HG03135 (cell line): ENCODE data around the gene TBC1D9B.

Experiments
- ATAC-seq: cut with Tn5 transposase; IDR thresholded peaks from one replicate; pipeline ENCODE4 v1.9.1; 2021; ENCODE audit warnings: mild to moderate bottlenecking, moderate library complexity; ENCODE audit not compliant: unreplicated experiment

Gene TBC1D9B

DNA sequence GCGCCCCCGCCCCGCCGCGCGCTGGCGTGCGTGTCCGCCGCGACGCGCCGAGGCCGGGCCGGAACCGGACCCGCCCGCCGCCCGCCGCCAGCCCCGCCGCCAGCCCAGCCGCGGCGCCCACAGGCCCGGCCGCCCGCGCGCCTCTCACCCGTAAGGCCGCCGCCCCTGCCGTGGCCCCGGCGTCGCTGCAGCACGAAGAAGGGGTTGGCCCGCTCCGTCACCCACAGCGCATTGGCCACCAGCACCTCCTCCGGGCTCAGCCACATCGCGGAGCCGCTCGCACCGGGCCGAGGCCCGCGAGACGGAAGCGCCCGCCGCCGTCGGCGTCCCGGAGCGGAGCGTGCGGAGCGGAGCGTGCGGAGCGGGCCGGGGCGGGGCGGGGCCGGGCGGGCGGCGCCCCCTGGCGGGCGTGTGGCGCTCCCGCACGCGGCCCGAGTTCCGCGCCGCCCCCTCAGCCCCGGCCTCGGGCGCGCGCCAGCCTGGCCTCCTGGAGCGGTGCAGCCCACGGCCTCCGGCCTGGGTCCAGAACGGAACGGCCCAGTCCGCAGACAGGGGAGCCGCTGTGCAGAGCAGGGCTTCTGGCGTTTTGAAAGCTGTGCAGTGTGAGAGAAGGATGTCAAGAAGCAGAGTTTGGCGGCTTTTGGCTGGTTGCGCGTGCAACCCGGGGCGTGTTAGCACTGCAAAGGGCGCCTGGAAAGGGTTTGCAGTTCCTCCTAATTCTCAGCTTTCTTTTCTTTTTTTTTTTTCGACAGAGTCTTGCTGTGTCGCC lies at the start of gene TBC1D9B:
TSS of gene TBC1D9B (minus strand) at position 342 of the 769 bp plus-strand sequence. CDS start at position 266, 76 bp downstream.
- peak; percentile 92 for ATAC-seq

- ATAC-seq = no peak
These were observed 47.9 kb upstream of the TBC1D9B start for GRCh38 chr5:179955630-179956029.

GRCh38 chr5:179955062-179955461 lies 47.4 kb upstream of the TBC1D9B start:
- ATAC-seq = no peak

GRCh38 chr5:179954434-179954833 lies 46.7 kb upstream of the TBC1D9B start:
- ATAC-seq = no peak

DNA sequence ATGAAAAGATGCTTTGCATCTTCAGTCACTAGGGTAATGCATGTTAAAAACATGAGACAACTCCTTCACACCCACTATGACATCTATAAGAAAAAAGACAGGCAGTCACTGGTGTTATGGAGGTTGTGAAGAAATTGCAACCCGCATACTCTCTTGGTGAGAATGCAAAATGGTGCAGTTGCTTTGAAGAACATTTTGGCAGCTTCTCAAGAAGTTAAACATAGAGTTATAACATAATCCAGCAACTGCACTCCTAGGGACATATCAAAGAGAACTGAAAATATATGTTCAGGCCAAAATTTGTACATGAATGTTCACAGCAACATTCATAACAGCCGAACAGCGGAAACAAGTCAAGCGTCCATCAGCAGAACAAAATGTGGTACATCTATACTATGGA lies 46.3 kb upstream of the TBC1D9B start:
- ATAC-seq = no peak

DNA sequence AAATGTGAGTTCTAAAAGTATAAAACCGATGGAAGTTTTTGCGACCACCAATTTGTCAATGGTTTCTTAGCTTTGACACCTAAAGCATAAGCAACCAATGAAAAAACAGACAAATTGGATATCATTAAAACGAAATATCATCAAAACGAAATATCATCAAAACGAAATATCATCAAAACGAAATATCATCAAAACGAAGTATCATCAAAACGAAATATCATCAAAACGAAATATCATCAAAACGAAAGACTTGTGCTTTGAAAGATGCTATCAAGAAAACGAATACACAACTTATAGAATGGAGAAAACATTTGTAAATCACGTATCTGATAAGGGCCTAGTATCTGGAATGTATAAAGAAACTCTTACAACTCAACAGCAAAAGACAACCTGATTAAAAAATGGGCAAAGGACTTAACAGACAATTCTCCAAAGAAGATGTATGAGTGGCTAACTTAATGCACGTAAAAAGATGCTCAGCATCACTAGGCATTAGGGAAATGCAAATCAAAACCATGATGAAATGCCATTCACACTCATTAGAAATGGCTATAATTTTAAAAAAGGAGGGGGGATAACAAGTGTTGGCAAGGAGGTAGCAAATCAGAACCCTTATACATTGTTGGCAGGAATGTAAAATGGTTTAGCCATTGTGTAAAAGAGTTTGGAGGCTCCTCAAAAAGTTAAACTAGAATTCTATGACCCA lies 29.4 kb upstream of the TBC1D9B start:
- ATAC-seq = no peak

DNA sequence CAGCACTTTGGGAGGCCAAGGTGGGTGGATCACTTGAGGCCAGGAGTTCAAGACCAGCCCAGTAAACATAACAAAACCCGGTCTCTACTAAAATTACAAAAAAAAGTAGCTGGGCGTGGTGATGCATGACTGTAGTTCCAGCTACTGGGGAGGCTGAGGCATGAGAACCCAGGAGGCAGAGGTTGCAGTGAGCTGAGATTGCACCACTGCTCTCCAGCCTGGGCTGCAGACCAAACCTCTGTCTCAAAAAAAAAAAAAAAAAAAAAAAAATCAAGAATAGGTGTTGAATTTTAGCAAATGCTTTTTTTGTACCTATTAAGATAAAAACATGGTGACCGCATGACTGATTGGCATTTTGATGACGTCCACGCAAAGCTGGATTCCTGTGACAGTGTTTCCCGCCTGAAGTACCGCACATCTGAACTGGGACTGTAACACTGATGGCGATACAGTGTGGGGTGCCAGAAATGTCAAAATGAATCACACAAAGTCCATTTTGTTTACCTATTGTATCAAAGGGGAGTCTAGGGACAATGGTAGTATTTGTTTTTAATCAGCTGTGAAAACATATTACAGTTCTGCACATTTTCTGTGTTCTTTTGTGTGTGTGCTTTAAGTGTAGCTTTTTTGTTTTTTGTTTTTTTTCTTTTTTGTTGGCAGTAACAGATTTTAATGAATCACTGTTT lies 23.2 kb upstream of the TBC1D9B start:
- no peak for ATAC-seq

DNA sequence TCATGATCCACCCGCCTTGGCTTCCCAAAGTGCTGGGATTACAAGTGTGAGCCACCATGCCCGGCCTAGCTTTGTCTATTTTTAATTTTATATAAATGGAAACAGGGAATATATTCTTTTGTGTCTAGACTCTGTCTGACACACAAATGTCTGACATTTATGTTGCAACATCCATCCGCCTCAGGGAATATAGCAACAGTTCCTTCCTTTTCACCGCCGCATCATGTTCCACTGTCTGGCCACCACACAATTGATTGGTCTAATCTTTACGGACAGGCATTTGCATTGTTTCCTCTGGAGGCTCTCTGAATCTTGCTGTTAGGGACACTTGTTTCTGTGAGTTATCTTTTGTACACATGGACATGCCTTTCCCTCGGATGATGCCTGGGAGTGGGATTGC lies 20.1 kb upstream of the TBC1D9B start:
- ATAC-seq = no peak

- ATAC-seq = no peak
These were observed 19.0 kb upstream of the TBC1D9B start for GRCh38 chr5:179926657-179927056.

GRCh38 chr5:179923436-179923835 lies 15.7 kb upstream of the TBC1D9B start:
- ATAC-seq = no peak

- no peak for ATAC-seq
These were observed 12.5 kb upstream of the TBC1D9B start for GRCh38 chr5:179920175-179920574.

- no peak for ATAC-seq
These were observed 11.9 kb upstream of the TBC1D9B start for GRCh38 chr5:179919487-179920060.

DNA sequence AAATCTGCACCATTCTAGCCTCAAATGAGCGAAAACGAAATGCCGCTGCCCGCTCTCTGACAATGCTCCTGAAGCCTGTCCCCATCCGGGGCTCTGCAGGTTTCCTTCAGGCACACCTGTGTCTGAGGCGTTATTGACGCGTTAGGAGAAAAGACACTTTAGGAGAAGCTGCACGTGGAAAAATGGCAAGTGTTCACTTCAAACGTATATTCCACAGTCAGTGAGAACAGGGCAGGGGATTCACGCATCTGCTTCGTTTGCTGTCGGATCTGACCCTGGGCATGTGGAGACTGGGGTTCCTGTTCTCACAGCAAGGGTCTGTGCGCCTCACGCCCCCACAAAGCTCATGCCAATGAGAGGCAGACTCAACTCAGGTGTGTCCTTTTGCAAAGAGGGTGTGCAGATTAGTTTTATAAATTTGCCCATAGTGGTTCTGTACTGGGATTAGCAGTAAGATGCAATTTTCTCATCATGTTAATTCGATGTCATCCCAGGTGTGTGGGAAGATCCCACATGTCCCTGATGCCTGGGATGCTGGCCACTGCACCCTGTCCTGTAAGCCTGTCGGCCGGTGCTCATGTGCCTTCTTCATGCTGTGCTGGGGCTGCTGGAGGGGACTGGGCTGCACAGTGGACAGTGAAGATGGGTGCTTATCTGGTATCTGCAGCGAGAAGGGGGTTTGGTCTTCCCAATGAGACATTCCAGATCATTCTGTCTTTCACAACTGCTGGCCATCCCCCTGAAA lies 11.2 kb upstream of the TBC1D9B start:
- no peak for ATAC-seq

DNA sequence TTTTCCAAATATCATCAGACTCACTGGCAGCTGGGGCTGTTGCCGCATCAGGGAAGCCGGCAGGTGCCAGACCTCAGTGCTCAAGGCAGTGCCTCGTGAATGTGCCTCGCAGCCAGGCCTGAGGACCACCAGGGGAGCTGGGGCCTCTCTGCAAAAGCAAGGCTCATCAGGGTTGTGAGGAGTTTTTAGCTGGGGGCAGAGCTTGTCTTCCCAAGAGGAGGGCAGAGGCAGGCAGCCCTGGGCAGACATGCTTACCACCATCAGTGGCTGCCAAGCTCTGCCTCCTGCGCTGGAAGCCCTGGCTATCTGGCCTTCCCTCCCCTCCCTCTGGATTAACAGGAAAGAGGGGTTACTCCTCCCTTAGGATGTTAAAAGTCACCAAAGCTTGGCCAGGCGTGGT lies 8.8 kb upstream of the TBC1D9B start:
- no peak for ATAC-seq

- no peak for ATAC-seq
These were observed 7.8 kb upstream of the TBC1D9B start for GRCh38 chr5:179915406-179915935.

- ATAC-seq = no peak
These were observed 6.5 kb upstream of the TBC1D9B start for GRCh38 chr5:179914032-179914755.

DNA sequence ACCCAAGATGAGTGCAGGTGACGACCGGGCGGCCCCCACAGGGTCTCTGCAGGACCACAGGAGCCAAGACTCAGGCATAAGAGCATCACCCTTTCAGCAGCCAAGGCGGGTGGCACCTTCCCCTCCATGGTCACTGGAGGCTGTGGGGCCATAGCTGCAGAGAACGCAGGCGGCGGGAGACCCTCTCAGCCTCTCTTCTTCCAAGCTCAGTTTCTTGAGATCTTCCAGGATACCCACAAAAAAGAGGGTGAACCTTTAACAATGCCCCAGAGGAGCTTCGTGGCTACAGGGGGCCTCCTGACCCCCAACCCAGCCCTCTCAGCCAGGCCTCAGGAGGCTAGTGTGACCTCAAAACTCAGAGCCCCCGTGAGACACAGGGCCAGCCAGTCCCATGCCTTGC lies 5.8 kb upstream of the TBC1D9B start:
- no peak for ATAC-seq

GRCh38 chr5:179912951-179913350 lies 5.3 kb upstream of the TBC1D9B start:
- no peak for ATAC-seq

GRCh38 chr5:179912386-179912785 lies 4.7 kb upstream of the TBC1D9B start:
- no peak for ATAC-seq

- ATAC-seq = no peak
These were observed 1.5 kb upstream of the TBC1D9B start for GRCh38 chr5:179909224-179909623.
